GM18870 (cell line): Measurements from ENCODE around the gene DYNC2I2.
A peak's percentile ranks its signal among the peaks of the same experiment; 100 is the strongest.
"Not testable (repeated sequence)": the region's sequence is repeated elsewhere in the genome, so short reads cannot be mapped to it uniquely, and the experiment has no call there.

ENCODE experiments used
- ATAC-seq: cut with Tn5 transposase; IDR thresholded peaks from one replicate; pipeline ENCODE4 v1.9.1; 2021; ENCODE audit warnings: moderate library complexity; ENCODE audit not compliant: unreplicated experiment

Gene DYNC2I2

DNA sequence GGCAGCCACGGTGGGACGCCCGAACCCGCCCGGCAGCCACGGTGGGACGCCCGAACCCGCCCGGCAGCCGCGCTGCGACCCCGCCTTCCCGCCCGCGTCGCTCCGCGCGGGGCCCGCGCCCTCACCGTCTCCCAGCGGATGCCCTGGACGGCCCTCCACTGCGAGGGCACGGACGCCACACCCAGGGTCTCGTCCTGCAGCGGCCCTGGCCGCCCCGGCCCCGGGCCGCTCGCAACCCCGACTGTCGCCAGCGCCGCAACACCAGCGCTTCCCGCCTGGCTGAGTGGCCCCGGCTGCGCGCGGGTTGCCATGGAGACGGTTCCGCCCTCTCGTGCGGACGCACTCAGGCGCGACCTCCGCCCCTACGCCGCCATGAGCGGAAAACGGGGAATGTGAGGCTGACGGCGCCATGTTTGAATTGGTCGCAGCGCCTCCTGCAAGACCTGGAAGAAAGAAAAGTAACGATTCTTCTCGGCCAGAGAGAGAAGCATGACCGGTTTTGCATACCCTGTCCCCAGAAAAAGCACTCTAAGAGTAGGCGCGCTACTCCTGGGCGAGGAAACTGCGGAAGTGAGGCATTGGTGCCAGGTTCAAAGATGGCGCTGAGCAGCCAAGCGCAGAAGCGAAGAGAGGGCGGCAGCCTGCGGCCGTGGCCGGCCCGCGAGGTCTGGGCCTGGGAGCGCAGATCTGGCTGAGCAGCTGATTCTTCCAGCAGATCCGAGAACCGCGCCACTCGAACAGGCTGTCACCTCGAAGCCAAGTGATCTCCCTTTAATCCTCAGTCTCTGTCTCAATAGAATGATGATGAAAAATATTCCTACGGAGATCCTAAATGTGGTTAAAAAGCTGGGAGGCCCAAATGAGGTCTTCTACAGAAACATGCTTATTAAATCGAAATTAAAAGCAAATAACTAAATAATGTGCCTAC lies at the start of gene DYNC2I2:
DYNC2I2 (minus strand) TSS at position 432 of the 928 bp plus-strand sequence; CDS start at position 311, 121 bp downstream.
- peak; percentile 53 for ATAC-seq

DNA sequence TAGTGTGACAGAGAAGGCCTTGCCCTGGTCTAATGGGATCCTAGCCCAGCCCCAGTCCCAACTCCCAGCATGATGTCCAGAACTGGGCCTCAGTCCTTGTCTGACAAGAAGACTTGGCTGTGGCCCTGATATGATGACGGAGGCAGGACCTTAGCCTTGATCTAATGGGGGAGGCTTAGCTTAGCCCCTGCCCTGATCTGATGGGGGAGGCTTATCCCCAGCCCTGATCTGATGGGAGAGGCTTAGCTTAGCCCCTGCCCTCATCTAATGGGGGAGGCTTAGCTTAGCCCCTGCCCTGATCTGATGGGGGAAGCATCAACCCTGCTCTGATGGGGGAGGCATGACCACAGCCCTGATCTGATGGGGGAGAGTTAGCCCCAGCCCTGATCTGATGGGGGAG lies 49.4 kb upstream of the DYNC2I2 start:
- no peak for ATAC-seq

DNA sequence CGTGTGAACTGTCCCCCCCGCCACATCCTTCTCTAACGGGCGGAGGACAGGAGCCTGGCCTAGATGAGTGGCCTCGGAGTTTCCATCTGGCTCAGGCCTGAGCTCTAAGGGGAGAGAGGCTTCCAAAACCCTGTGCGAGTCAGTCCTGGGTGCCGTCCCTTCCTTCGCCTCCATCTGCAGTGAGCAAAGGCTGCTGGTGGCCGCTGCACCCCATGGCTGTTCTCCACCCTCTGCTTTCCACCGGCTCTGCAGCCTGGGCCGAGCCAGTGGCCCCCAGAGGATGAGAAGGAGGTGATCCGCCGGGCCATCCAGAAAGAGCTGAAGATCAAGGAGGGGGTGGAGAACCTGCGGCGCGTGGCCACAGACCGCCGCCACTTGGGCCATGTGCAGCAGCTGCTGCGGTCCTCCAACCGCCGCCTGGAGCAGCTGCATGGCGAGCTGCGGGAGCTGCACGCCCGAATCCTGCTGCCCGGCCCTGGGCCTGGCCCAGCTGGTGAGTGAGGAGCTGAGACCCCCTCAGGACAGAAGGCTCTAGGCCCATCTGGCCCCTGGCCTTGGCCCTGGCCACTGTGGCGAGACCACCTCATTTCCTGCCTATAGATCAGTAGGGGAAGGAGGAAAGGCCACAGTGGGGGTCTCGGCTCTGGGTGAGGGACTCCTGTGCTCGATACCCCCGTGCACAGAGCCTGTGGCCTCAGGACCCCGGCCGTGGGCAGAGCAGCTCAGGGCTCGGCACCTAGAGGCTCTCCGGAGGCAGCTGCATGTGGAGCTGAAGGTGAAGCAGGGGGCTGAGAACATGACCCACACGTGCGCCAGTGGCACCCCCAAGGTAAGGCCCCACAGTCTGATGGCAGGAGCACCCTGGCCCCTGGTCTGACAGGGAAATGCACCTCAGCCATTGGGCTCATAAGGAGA lies 48.7 kb upstream of the DYNC2I2 start:
- no peak for ATAC-seq

DNA sequence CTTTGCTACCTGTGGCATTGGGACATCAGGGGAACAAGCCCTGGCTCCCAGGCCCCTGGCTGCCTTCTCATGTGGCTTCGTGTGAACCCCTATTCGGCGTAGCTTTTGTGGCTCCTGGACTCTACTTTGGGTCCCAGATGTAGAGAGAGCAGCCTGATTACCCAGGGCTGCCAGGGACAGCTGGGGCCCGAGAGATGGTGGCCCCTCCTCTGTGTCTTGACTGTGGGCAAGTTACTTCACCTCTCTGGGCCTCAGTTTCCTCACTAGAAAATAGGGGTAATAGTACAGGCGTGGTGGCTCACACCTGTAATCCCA lies 47.7 kb upstream of the DYNC2I2 start:
- no peak for ATAC-seq

DNA sequence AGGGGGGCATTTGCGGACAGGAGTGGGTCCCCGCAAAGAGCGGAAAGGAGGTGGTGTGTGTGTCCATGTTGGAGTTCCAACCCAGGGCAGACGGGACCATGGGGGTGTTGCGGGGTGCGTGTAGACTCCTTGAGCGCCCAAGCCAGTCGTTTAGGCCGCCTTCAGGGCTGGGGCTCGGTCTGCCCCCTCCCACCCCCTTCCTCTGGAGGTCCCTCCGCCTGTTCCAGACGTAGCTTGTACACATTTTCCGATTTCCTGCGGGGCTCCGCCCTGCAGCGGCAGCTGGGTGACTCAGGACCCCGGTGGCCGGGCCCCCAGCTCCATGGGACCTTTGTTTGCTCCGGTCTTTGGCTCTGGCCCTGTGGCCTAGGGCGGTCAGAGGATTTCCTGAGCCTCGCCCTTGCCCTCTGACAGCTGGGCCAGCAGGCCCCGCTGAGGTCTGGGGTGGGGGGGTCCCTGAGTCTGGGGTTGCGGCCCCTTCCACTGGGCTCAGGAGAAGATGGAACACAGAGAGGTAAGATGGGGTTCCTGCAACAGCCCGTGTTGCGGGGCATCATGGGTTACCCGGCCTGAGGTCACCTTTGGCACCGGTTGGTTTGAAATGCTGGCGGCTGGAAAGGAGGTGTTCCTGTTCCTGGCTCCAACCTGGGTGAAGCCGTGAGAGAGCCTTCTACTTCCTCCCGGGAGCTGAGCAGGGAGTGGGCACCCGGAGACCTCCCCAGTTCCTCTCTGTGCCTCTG lies 47.1 kb upstream of the DYNC2I2 start:
- ATAC-seq: no peak

DNA sequence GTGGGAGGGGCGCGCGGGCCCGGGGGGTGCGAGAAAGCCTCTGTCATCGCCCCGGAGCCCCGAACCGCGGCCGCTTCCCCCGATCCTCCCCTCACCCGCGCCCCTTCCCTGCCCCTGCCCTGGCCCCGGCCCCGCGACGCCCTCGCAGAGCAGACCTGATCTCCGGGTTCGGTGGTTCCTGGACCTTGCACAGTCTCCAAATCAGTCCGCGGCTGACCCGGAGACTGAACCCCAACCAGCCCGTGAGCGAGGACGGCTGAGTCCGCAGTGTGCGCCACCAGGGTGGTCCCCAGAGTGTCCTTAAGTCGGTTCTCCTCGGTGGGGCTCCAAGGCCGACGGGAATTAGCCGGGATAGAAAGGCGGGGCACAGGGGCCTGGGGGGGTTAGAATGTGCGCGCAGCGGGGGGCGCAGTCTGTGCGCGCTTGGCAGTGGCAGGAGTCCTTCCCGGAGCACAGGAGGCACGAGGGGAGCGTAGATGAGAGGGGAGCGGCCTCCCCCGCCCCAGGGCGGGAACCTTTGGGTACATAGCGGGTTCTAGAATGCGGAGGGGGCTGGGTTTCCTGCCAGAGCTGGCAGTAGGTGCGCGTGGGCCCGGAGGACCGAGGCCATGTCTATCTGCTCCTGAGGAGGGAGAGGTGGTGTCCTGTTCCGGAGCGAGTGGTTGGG lies 46.4 kb upstream of the DYNC2I2 start:
- no peak for ATAC-seq

DNA sequence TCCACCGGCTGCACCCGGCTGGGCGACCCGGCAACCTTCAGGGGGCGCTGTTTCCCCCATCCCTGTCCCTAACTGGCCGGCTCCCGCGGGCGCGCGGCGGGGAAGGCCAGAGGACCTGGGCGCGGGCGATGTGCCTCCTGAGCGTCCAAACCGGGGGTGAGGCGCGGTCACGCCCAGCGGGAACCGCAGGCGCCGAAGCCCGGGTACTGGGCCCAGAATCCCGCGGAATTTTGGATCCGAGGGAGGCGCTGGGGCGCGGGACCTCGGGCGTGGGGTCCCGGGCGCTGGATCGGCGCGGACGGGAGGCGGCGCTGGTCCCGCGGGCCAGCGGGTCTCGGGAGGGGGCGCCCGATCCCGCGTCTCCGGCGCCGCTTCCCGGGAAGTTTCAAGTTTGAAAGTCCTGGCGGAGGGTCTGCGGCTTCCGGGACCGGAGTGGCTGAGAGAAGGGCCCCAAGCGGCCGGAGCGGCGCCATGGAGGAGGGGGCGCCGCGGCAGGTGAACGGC lies 45.9 kb upstream of the DYNC2I2 start, which contains the start of gene PKN3:
PKN3 (plus strand) TSS at position 59 of the 504 bp plus-strand sequence; CDS start at position 472, 413 bp downstream.
- no peak for ATAC-seq

DNA sequence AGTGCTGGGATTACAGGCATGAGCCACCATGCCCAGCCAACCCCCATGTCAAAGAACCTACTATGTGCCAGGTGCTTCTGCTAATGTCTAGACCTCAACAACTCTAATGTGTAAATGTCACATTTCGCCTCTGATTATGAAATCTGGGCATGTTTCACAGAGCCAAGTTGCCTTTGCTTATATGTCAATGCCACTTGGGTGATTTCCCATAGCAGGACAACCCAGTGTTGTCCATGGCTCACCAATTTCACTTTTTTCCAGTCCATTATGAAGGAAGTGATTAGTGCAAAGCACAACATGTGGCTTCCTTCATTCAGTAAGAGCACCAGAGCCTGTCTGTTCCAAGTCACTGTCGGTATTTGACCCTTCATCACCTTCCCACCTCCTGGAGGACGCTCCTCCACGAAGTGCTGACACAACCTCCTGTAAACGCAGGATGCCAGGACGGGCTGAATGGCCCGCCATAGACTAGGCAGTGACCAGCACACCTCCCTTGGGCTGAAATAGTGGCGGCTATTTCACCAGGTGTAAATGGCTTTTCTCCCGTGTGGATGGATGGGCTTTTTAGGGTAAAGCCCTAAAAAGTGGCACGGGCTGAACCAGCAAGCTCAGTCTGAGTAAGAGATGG lies 44.7 kb upstream of the DYNC2I2 start:
- ATAC-seq: no peak

DNA sequence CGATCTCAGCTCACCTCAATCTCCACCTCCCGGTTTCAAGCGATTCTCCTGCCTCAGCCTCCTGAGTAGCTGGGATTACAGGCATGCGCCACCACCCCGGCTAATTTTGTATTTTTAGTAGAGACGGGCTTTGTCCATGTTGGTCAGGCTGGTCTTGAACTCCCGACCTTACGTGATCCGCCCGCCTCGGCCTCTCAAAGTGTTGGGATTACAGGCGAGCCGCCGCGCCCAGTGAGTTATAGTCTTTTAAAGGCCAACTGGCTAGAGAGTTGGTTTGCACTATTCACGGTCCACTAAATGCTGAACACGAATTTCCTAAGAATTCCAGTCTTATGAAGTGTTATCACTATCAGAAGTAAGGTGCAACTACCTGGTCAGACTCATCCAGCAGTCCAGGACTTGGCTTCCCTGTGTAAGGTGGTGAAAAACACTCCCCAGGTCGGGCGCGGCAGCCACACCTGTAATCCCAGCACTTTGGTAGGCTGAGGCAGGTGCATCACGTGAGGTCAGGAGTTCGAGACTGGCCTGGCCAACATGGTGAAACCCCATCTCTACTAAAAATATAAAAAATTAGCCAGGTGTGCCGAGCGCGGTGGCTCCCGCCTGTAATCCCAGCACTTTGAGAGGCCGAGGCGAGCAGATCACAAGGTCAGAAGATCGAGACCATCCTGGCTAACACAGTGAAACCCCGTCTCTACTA lies 42.6 kb upstream of the DYNC2I2 start:
- not testable (repeated sequence) for ATAC-seq

DNA sequence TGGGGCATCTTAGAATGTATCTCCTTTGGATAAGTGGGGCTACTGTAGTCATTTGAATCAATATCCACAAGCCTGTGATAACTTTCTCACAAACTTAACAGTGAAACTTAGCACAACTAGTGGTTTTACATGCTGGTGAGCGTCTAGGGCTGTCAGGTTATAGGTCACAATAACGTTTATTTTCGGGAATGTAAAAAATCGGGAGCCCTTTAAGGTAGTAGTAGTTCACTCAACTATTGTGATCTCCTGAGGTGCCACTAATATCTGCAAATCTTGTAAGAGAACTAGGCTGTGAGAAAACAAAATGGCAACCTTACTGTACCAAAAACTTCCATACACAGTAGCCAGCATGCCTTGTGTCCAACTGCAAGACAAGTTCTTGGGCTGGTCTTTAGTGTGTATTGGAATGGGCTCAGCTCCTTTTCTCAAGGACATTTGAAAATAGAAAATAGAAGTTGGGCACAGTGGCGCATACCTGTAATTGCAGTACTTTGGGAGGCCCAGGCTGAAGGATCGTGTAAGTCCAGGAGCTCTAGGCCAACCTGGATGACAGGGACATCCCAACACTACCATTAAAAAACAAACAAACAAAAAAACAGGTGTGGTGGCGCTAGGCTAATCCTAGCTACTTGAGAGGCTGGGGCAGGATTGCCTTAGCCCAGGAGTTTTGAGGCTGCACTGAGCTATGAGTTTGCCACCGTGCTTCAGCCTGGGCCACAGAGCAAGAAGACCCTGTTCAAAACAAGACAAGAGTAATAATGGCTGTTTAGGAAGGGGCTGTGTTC lies 40.5 kb upstream of the DYNC2I2 start:
- ATAC-seq: no peak

DNA sequence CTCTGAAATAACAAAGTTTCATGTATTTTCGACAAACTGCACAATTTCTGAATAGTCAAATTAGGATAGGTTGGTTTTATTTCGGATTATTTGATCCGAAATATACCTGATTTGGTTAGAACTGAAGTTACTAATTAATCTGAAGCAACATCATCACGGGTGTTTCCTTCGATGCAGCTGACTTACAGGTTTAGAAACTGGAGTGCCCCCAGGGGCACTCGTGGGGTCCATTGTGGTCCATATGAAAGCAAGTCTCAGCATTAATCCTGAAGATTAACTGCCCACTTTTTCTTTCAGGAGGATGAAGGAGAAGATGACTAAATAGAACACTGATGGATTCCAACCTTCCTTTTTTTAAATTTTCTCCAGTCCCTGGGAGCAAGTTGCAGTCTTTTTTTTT lies 37.7 kb upstream of the DYNC2I2 start:
- no peak for ATAC-seq

DNA sequence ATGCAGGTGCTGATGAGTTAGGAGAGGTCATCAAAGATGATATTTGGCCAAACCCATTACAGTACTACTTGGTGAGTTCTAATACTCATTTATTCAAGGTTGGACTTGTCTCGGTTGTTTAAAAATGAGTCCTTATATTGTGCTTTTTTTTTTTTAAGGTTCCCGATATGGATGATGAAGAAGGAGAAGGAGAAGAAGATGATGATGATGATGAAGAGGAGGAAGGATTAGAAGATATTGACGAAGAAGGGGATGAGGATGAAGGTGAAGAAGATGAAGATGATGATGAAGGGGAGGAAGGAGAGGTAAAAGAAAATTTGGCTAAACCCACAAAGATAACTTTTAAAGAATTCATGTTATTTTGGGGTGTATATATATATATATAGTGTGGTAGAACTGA lies 37.1 kb upstream of the DYNC2I2 start:
- not testable (repeated sequence) for ATAC-seq

DNA sequence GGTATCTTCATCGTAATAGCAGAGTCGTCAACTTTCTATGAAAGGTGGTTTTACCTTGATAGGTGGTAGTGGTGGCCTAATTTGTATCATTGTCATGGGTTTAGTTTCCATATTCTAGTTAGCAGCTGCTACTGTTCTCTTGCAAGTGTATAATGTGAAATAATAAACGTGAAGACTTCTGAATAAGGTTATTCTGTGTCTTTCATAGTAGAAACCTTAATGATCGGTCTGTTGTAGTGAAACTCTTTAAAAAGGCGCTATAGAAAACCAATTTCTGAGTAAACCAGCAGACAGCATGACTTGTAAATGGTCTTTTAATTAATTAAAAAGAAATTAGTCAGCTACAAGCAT lies 34.0 kb upstream of the DYNC2I2 start:
- no peak for ATAC-seq

DNA sequence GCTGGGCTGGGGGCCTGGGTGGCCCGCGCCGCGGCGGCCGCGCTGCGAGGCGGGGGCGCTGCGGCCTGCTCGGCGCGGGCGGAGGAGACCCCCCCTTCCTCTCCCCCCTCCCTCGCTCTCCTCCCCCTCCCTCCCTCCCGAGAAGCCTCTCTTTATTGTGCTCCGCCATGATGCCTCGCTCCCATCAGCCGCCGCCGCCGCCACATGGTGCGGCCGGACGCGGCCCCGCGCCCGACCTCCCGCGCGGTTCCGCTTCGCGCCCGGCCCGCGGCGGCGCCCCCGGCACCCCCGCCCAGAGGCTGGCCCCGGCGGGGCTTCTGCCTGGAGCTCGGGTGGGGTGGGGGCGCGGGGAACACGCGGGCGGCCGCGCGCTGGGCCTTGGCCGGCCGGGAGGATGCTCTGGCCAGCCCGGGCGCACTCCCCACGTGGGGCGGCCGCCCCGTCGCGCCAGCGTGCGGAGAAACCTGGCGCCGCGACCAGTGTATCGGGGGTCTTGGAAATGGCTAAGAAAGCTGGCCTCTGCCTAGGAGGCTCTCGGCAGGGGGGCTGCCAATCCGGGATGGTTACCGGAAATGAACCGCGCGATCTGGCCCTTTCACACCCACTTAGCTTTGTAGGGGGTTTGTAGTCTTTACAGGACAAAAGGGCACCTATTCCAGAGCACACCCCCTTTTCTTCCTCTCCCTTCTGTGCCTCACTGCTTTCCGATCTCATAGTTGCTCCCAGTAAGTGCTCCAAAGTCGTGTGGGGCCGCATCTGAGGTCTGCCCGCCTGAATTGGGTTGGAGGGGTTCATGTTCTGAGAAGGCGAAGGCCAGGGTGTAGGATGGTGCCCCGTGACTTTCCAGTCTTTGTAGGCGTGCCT lies 33.4 kb upstream of the DYNC2I2 start:
- ATAC-seq: no peak

DNA sequence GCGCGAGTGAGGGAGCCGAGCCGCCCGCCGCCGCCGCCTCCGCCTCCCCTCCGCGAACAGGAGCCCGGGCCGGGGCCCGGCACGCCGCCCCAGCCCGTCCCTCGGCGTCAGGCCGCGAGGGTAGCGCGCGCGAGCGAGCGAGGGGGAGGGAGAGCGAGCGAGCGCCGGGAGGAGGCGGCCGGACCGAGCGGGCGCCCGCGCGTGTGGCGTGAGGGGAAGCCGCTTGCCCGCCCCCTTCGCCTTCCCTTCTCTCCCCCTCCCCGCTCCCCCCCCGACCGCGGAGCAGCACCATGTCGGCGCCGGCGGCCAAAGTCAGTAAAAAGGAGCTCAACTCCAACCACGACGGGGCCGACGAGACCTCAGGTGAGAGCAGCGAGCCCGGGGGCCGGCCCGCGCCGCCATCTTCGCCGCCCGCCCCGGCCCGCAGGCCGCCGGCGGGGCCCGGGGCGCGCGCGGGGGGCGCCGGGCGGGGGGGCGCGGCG lies 32.7 kb upstream of the DYNC2I2 start:
- no peak for ATAC-seq

DNA sequence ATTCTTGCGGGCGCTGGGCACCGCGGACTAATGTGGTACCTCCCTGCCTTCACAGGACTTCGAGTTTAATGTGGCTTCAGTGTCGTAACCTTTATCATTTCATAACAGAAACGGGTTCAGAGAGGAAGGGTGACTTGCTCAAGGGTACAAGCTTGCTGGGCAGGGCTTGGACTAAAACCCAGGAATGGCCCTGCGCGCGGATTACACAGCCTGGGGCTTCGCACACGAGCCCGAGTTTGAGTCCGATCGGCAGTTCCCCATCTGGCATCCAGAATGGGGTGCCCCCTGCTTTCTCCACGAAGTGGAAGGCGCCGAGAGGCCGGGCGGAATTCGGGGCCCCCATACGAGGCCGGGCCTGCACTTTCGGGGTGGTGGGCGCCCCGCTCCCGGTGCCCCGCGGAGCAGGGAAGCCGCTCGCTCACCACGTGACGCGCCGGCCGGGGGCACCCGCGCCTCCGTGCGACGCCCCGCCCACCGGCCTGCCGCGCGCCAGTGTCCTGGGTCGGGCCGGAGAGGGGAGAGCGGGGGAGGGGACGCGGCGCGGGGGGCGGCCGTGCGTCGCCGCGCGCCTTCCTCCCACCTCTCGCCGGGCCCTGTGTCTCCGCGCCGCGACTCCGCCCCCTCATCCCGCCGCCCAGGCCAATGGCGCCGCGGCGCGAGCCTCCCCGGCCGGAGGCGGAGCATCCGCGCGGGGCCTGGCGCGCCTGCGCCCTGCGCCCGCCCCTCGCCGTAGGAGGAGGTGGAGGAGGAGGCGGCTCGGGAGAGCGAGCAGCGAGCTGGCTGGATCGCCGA lies 32.0 kb upstream of the DYNC2I2 start, which contains the start of gene SET:
SET (plus strand) TSS at position 722 of the 792 bp plus-strand sequence. CDS start 361 bp downstream, outside the sequence.
- ATAC-seq: no peak
